ENCODE data around the gene PIP4K2A.

DNA sequence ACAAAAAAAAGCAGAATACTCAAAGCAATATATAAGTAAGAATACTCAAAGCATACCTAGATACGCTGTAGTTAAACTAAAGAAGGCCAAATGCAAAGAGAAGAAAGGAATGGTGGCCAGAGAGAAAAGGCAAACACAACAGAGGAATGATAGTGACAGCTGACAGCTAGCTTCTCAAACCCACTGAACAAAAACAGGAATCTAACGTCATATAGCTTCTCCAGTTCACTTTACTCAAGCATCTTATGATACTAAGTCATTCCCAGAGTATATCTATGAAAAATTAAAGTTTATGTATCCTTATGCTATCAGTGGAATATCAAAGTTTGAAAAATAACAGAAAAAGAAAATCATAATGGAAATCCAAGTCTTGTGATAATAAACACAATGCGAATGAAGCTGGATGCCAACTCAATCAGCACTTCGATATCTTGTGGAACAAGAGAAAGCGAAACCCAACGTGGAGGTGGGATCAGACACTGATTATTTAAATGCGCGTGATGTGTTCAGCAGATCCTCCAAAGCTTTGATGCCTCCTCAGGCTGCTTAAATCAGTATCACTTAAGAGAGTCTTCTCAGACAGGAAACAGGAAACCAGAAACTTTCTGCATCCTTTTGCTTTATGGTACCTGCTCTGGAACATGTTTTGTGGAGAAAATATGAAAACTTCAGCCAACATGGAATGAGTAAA lies 102.8 kb downstream of the PIP4K2A start:
- TF ChIP-seq EZH2 (IDR thresholded peaks at IDR 0.05) (no peak), POLR2AphosphoS5 (IDR thresholded peaks at IDR 0.05; ENCODE audit: borderline replicate concordance, low read depth, low read length) (no peak)

Data from SK-N-MC (cell line).